Measurements from ENCODE around the gene STPG2. TPM values are rescaled to one million over a fixed set of nuclear protein-coding genes. Genes with fewer than 3 reads are reported as not detected.
A peak's percentile ranks its signal among the peaks of the same experiment; 100 is the strongest.

The STPG2 gene
- total RNA-seq, 4 donors from 2014 or later: 0.31 TPM; not detected in 3

DNA sequence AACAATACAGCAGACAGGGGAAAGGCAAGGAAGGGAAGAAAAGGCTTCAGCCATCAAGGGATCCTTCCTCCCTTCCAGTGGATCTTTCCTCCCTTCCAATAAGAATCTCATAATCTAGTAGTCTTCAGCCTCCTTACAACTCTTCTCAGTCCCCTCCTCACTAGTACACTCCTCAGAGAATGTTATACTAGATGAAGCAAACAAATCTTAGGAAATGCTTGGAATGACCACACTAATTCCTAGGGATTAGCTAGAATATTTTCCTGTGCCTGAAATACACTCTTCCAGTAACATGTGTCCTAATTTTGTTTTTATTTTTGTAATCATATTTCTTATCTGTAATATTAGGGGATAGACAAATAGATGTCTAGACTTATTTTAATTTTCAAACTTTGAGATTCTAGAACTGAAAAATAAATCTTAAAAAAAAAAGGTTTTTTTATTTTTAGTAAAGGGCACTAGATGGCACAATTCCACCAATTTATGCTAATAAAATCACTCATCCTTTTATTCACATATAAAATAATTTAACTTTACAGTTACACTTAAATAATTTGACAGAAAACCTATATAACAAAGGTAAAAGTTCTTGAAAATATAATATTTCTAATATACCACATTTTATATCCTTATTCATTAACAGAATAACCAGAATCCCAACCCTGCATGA is 7.0 kb upstream of the STPG2 start:
- Histone ChIP-seq H3K4me3 (no peak overlapping the region), H3K4me1 (no peaks in the 10 kb centered on the region), H3K27me3 (no peaks in the 10 kb centered on the region), H3K9me3 (no peaks in the 10 kb centered on the region), H3K27ac (no peak overlapping the region), H3K36me3 (no peaks in the 10 kb centered on the region)
- intact Hi-C loops (cut with DNase I): loop anchor here (10.0 kb wide), 1 partner anchor 315 kb away; no protein-coding TSS in a partner anchor
- DNase-seq: no peak
- TF ChIP-seq, protein P1, sequence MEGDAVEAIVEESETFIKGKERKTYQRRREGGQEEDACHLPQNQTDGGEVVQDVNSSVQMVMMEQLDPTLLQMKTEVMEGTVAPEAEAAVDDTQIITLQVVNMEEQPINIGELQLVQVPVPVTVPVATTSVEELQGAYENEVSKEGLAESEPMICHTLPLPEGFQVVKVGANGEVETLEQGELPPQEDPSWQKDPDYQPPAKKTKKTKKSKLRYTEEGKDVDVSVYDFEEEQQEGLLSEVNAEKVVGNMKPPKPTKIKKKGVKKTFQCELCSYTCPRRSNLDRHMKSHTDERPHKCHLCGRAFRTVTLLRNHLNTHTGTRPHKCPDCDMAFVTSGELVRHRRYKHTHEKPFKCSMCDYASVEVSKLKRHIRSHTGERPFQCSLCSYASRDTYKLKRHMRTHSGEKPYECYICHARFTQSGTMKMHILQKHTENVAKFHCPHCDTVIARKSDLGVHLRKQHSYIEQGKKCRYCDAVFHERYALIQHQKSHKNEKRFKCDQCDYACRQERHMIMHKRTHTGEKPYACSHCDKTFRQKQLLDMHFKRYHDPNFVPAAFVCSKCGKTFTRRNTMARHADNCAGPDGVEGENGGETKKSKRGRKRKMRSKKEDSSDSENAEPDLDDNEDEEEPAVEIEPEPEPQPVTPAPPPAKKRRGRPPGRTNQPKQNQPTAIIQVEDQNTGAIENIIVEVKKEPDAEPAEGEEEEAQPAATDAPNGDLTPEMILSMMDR (IDR thresholded peaks at IDR 0.05): peak in 2 of 6 experiments; percentile 13 to 19
- no peak for TF ChIP-seq POLR2A (IDR thresholded peaks at IDR 0.05)

DNA sequence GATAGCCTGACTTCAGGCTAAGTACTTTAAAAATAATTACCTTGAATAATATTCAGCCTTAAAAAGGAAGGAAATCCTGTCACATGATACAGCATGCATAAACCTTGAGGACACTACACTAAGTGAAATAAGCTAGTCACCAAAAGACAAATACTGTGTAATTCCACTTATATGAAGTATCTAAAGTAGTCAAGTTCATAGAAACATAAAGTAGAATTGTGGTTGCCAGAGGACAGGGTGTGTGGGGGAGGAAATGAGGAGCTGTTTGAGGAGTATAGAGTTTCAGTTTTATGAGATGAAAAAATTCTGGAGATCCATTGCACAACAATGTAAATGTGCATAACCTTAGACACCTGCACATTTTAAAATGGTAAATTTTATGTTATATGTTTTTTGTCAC is 5.6 kb upstream of the STPG2 start:
- H3K4me3 ChIP-seq: no peak overlapping the region
- DNase-seq: no peak
- H3K9me3 ChIP-seq: no peaks in the 10 kb centered on the region
- H3K27me3 ChIP-seq: no peaks in the 10 kb centered on the region
- no peak for TF ChIP-seq POLR2A (IDR thresholded peaks at IDR 0.05)
- TF ChIP-seq, protein P1 (IDR thresholded peaks at IDR 0.05): no peak
- intact Hi-C loops (cut with DNase I): no loop called here
- no peak overlapping the region for H3K27ac ChIP-seq
- no peaks in the 10 kb centered on the region for H3K36me3 ChIP-seq
- peaks cover 0 to 3% (median 0%) of the 10 kb centered on the region in 3 donors for H3K4me1 ChIP-seq

DNA sequence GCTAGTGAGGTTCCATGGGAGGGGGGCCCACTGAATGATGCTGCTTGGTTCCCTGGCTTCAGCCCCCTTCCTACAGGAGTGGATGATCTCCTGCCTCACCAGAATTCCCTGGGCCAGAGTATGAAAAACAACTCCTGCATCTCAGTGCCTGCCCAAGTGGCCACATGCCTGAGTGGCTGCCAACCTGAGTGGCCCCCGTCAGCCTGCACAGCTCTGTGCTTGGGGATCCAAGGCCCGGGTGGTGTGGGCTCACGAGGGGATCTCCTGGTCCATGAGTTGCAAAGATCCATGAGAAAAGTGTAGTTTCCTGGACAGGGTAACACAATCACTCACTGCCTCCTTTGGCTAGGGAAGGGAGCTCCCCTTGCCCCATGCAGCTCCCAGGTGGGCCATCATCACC is 17.1 kb downstream of the STPG2 start:
- intact Hi-C loops (cut with DNase I): no loop called here
- DNase-seq: no peak
- Histone ChIP-seq H3K4me1 (no peaks in the 10 kb centered on the region), H3K27ac (no peak overlapping the region), H3K9me3 (no peaks in the 10 kb centered on the region), H3K36me3 (no peaks in the 10 kb centered on the region), H3K27me3 (no peaks in the 10 kb centered on the region), H3K4me3 (no peak overlapping the region)
- TF ChIP-seq POLR2A (IDR thresholded peaks at IDR 0.05): no peak
- TF ChIP-seq, protein P1 (IDR thresholded peaks at IDR 0.05): no peak
- WGBS, 2 donors: 100% methylated on average over 3 of the region's 3 CpGs; no CpG with 5 or more reads in 1 of the 2 donors

DNA sequence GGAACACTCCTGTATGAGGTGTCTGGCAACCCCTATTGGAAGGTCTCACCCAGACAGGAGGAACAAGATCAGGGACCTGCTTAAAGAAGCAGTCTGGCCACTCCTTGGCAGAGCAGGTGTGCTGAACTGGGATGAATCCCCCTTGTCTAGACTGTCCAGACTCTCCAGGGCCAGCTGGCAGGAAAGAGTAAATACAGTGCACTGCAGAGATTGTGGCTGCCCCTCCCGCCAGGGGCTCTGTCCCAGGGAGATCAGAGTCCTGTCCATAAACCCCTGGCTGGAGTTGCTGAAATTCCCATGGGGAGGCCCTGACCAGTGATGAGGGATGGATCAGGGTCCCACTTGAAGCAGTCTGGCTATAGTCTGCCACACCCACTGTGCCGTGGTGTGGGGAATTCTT is 17.7 kb downstream of the STPG2 start:
- WGBS, 2 donors: no CpG with 5 or more reads among the region's 2 CpGs
- no peak for DNase-seq
- intact Hi-C loops (cut with DNase I): no loop called here
- no peak for TF ChIP-seq POLR2A (IDR thresholded peaks at IDR 0.05)
- TF ChIP-seq, protein P1 (IDR thresholded peaks at IDR 0.05): no peak
- Histone ChIP-seq H3K4me3 (no peak overlapping the region), H3K36me3 (no peaks in the 10 kb centered on the region), H3K27me3 (no peaks in the 10 kb centered on the region), H3K9me3 (no peaks in the 10 kb centered on the region), H3K4me1 (no peaks in the 10 kb centered on the region), H3K27ac (no peak overlapping the region)

DNA sequence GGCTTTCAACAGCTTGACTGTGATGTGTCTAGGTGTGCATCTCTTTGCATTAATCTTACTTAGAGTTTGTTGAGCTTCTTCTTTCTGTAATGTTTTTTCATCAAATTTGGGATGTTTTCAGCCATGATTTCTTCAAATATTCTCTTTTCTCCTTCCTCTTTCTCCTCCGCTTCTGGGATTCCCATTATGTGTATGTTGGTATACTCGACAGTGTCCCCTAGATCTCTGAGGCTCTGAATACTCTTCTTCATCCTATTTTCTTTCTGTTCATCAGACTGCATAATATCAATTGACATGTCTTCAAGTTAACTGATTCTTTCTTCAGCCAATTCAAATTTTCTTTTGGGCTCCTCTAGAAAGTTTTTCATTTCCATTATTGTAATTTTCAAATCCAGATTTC is 25.9 kb downstream of the STPG2 start:
- Histone ChIP-seq H3K27ac (no peak overlapping the region), H3K4me1 (no peaks in the 10 kb centered on the region), H3K27me3 (no peaks in the 10 kb centered on the region), H3K9me3 (no peaks in the 10 kb centered on the region), H3K4me3 (no peak overlapping the region), H3K36me3 (no peaks in the 10 kb centered on the region)
- intact Hi-C loops (cut with DNase I): no loop called here
- DNase-seq: no peak
- no peak for TF ChIP-seq POLR2A (IDR thresholded peaks at IDR 0.05)
- TF ChIP-seq, protein P1 (IDR thresholded peaks at IDR 0.05): no peak
- 95 to 100% methylated on average over 2 of the region's 2 CpGs for WGBS, 2 donors
